SU-DHL-6 (cell line): ENCODE data around the gene KAT6B.

Experiments used
- CTCF ChIP-seq: fragments of 200-600 bp; sonication (generic); IDR thresholded peaks from one replicate; pipeline ENCODE4 v1.5.1; 2017; ENCODE audit warnings: antibody characterized with exemption, mild to moderate bottlenecking, low read length, moderate library complexity; ENCODE audit not compliant: insufficient read depth, poor library complexity, severe bottlenecking
- EZH2phosphoT487 ChIP-seq: fragments of 200-600 bp; sonication (generic), shearing (Covaris generic); conservative IDR thresholded peaks from 2 replicates; pipeline ENCODE4 v1.6.1; 2018; ENCODE audit warnings: mild to moderate bottlenecking, antibody characterized with exemption, low read length, moderate library complexity, mixed read lengths

GRCh38 chr10:75076348-75076747, 249.9 kb downstream of the KAT6B start:
- TF ChIP-seq CTCF, result no peak
- no peak for TF ChIP-seq EZH2phosphoT487
